Hepatocyte (in vitro differentiated cells): ENCODE measurements around the gene WDR74. TPM values are rescaled to one million over a fixed set of nuclear protein-coding genes. Genes with fewer than 3 reads are reported as not detected.

Source experiments
- DNase-seq: peaks from one replicate; pipeline ENCODE4 v3.0.0-alpha.2; 2016; ENCODE audit warnings: low spot score
- H2AFZ ChIP-seq: fragments of 200-600 bp; sonication (generic); 2 replicates; pipeline ENCODE4 v1.6.0; 2016; ENCODE audit warnings: antibody characterized with exemption, mild to moderate bottlenecking
- H3K27ac ChIP-seq: fragments of 200-600 bp; sonication (generic); 2 replicates; pipeline ENCODE4 v1.5.1; 2016; ENCODE audit warnings: mild to moderate bottlenecking
- H3K27me3 ChIP-seq: fragments of 200-600 bp; sonication (generic); 2 replicates; pipeline ENCODE4 v1.6.1; 2016
- H3K36me3 ChIP-seq: fragments of 200-600 bp; sonication (generic); replicated peaks from 2 replicates; pipeline ENCODE4 v1.5.1; 2016; ENCODE audit warnings: low read depth; ENCODE audit not compliant: insufficient read depth
- H3K4me1 ChIP-seq: fragments of 200-600 bp; sonication (generic); 2 replicates; pipeline ENCODE4 v1.5.1; 2016; ENCODE audit warnings: mild to moderate bottlenecking, moderate library complexity; ENCODE audit not compliant: insufficient read depth
- H3K4me2 ChIP-seq: fragments of 200-600 bp; sonication (generic); 2 replicates; pipeline ENCODE4 v1.6.0; 2016
- H3K4me3 ChIP-seq: fragments of 200-600 bp; sonication (generic); 2 replicates; pipeline ENCODE4 v1.5.1; 2016; ENCODE audit warnings: mild to moderate bottlenecking
- H3K79me2 ChIP-seq: fragments of 200-600 bp; sonication (generic); 2 replicates; pipeline ENCODE4 v1.6.0; 2017; ENCODE audit warnings: mild to moderate bottlenecking
- H3K9me2 ChIP-seq: fragments of 200-600 bp; sonication (generic); replicated peaks from 2 replicates; pipeline ENCODE4 v1.6.0; 2017; ENCODE audit warnings: mild to moderate bottlenecking; ENCODE audit not compliant: insufficient read depth
- H3K9me3 ChIP-seq: fragments of 200-600 bp; sonication (generic); 2 replicates; pipeline ENCODE4 v1.5.1; 2016; ENCODE audit warnings: low read depth, mild to moderate bottlenecking
- H4K20me1 ChIP-seq: fragments of 200-600 bp; sonication (generic); 2 replicates; pipeline ENCODE4 v1.6.0; 2016; ENCODE audit warnings: mild to moderate bottlenecking; ENCODE audit not compliant: insufficient read depth, poor library complexity, severe bottlenecking
- EZH2 ChIP-seq: fragments of 200-600 bp; sonication (generic); IDR thresholded peaks from 2 replicates; pipeline ENCODE4 v1.6.1; 2016; ENCODE audit warnings: antibody characterized with exemption, mild to moderate bottlenecking, borderline replicate concordance
- EZH2phosphoT487 ChIP-seq: fragments of 200-600 bp; sonication (generic); IDR thresholded peaks from one replicate; pipeline ENCODE4 v1.6.1; 2018; ENCODE audit warnings: antibody characterized with exemption, mild to moderate bottlenecking, low read depth, moderate library complexity; ENCODE audit not compliant: unreplicated experiment, severe bottlenecking
- WGBS: methylation state at CpG from one replicate; pipeline ENCODE4 v1.1.6; 2016; ENCODE audit warnings: low lambda C conversion rate; ENCODE audit errors: missing lambda C conversion rate; 5-methylcytosine and 5-hydroxymethylcytosine counted together
- polyA plus RNA-seq: library from polyadenylated mRNA; unstranded; fragments of >200 nt; fragmentation: Nextera tagmentation; extraction: Ambion mirVana; gene quantifications from 2 replicates; pipeline ENCODE4 v1.2.1, GENCODE V29; 2016
- total RNA-seq: library from RNA; depleted of rRNA; stranded (reverse); fragments of >200 nt; gene quantifications from 2 replicates; pipeline ENCODE4 v1.2.3, GENCODE V29; 2014
- TF ChIP-seq, protein P1 (sequence below): fragments of 200-600 bp; sonication (generic); IDR thresholded peaks from 2 replicates; pipeline ENCODE4 v1.5.1; 2016; ENCODE audit warnings: antibody characterized with exemption, mild to moderate bottlenecking; ENCODE audit not compliant: poor library complexity

WDR74 gene
- total and polyA plus RNA-seq, 2 experiments from 2014 or later, result 30.9 to 34.1 TPM

DNA sequence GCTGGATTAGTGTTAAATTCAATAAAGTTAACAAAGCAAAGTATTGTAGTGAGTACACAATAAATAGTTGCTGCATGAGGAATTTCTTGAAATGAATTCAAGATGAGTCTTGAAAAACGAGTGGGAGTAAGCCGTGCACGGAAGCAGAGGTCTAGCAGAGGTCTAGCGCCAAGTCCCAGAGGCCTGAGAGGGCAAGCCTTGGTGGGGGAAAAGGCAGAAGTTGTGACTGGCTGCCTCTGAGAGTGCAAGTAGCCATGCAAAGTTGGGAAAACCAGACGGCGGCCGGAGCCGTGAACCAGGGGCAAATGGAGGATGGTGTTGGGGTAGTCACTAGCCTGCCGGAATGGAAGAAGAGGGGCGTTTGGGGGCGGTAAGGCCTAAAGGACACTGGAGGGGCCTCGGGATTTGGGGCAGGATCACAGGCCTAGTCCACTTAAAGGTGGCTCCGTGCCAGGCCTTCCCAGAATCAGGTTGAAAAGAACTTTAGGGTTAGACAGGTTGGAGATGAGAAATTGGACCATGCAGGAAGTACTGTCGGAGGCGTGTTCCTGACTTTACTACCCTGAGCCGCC, 40.9 kb upstream of the WDR74 start:
- Histone ChIP-seq H3K79me2 (peaks cover 61% of the 10 kb centered on the region), H3K36me3 (no peaks in the 10 kb centered on the region), H3K4me3 (peak overlapping the region; percentile 72), H2AFZ (no peak overlapping the region), H3K4me1 (peaks cover 43% of the 10 kb centered on the region), H3K27me3 (no peaks in the 10 kb centered on the region), H3K9me2 (no peaks in the 10 kb centered on the region), H3K9me3 (no peaks in the 10 kb centered on the region), H4K20me1 (peaks cover 26% of the 10 kb centered on the region), H3K4me2 (peak overlapping the region; percentile 91), H3K27ac (peak overlapping the region; percentile 100)
- 8% methylated on average over 16 of the region's 16 CpGs for WGBS
- DNase-seq, result peak; percentile 66
- TF ChIP-seq, protein P1, sequence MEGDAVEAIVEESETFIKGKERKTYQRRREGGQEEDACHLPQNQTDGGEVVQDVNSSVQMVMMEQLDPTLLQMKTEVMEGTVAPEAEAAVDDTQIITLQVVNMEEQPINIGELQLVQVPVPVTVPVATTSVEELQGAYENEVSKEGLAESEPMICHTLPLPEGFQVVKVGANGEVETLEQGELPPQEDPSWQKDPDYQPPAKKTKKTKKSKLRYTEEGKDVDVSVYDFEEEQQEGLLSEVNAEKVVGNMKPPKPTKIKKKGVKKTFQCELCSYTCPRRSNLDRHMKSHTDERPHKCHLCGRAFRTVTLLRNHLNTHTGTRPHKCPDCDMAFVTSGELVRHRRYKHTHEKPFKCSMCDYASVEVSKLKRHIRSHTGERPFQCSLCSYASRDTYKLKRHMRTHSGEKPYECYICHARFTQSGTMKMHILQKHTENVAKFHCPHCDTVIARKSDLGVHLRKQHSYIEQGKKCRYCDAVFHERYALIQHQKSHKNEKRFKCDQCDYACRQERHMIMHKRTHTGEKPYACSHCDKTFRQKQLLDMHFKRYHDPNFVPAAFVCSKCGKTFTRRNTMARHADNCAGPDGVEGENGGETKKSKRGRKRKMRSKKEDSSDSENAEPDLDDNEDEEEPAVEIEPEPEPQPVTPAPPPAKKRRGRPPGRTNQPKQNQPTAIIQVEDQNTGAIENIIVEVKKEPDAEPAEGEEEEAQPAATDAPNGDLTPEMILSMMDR, result no peak
- TF ChIP-seq EZH2, result no peak

DNA sequence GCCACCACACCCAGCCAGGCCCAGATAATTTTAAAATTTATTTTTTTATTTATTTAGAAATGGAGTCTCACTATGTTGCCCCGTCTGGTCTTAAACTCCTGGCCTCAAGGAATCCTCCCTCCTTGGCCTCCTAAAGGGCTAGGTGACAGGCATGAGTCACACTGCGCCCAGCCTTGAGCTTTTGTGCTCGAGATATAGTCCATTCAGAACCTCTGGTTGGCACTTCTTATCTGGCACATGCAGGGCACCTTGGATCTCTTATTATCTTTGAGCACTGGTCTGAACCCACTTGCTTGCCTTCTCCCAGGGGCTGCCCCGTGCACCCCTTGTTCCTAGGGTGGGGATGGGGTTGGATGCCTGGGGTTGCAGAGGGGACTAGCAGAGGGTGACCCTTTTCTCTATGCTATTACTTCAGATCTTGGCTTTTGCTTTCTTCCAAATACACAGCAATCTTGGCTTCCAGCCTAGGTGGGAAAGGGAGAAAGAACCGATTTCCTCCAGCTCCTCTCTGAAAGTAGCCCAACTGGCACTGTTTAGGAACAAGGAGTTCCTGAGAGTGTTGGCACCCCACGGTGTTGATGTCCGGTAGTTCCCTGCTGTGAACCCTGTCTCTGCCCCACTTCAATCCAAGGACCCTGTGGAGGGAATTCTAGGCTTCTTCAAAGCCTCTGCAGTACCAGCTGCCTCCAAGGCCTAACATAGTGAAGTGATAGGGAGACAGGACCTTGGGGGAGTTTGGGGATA, 40.0 kb upstream of the WDR74 start:
- H3K27me3 ChIP-seq, result no peaks in the 10 kb centered on the region
- no peaks in the 10 kb centered on the region for H3K36me3 ChIP-seq
- peaks cover 57% of the 10 kb centered on the region for H3K79me2 ChIP-seq
- no peak overlapping the region for H3K4me3 ChIP-seq
- peak overlapping the region; percentile 91 for H3K4me2 ChIP-seq
- DNase-seq, result no peak
- H3K4me1 ChIP-seq, result peaks cover 38% of the 10 kb centered on the region
- H2AFZ ChIP-seq, result no peak overlapping the region
- WGBS, result 84% methylated on average over 7 of the region's 7 CpGs
- no peaks in the 10 kb centered on the region for H3K9me2 ChIP-seq
- no peaks in the 10 kb centered on the region for H3K9me3 ChIP-seq
- H4K20me1 ChIP-seq, result peaks cover 17% of the 10 kb centered on the region
- peak overlapping the region; percentile 100 for H3K27ac ChIP-seq
- TF ChIP-seq, protein P1, result no peak
- no peak for TF ChIP-seq EZH2phosphoT487

DNA sequence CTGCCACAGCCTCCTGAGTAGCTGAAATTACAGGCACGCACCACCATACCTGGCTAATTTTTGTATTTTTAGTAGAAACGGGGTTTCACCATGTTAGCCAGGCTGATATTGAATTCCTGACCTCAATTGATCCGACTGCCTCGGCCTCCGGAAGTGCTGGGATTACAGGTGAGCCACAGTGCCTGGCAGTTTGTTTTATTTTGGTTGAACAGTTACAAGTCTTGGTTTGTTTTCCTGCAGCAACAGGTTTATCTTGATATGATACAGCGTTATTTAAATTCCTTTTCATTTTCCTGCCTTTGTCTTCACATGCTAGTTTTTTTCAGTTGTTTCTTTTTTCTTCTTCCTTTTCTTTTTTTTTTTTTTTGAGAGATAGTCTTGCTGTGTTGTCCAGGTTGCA, 37.3 kb upstream of the WDR74 start:
- H3K79me2 ChIP-seq, result peaks cover 30% of the 10 kb centered on the region
- H3K9me2 ChIP-seq, result no peaks in the 10 kb centered on the region
- no peak for DNase-seq
- TF ChIP-seq, protein P1, result no peak
- TF ChIP-seq EZH2 (no peak), EZH2phosphoT487 (no peak)
- no peak overlapping the region for H3K27ac ChIP-seq
- no peaks in the 10 kb centered on the region for H3K27me3 ChIP-seq
- WGBS, result 73% methylated on average over 6 of the region's 6 CpGs
- no peaks in the 10 kb centered on the region for H4K20me1 ChIP-seq
- H3K4me1 ChIP-seq, result peaks cover 14% of the 10 kb centered on the region
- no peaks in the 10 kb centered on the region for H3K9me3 ChIP-seq
- no peak overlapping the region for H3K4me3 ChIP-seq
- H3K36me3 ChIP-seq, result no peaks in the 10 kb centered on the region
- H3K4me2 ChIP-seq, result no peak overlapping the region
- H2AFZ ChIP-seq, result no peak overlapping the region
